ENCODE data around the gene SHB.

The SHB gene

GRCh38 chr9:38059233-38059936 lies 9.6 kb downstream of the SHB start:
- Histone ChIP-seq H3K4me1 (ENCODE audit: control insufficient read depth in 2 of 2, insufficient read depth in 1 of 2, low read depth in 1 of 2, low read length in 2 of 2) (peaks cover 4 to 7% of the 10 kb centered on the region in 2 donors), H3K4me2 (ENCODE audit: insufficient read depth, low read length, poor library complexity, severe bottlenecking) (no peak overlapping the region), H3K27me3 (ENCODE audit: control insufficient read depth in 3 of 3, insufficient read depth in 3 of 3, low read depth in 1 of 3, low read length in 3 of 3) (no peaks in the 10 kb centered on the region), H3K18ac (ENCODE audit: low read length) (no peak overlapping the region), H3K9ac (ENCODE audit: low read depth, low read length, poor library complexity) (no peak overlapping the region), H3K4me3 (ENCODE audit: low read length in 2 of 2) (no peak overlapping the region), H2AFZ (ENCODE audit: low read length) (no peak overlapping the region), H3K23ac (ENCODE audit: low read depth, low read length, poor library complexity) (no peak overlapping the region), H3K4ac (ENCODE audit: low read length) (no peak overlapping the region), H3K14ac (ENCODE audit: low read length) (no peak overlapping the region), H2BK12ac (ENCODE audit: low read length) (no peak overlapping the region), H3K36me3 (replicated peaks in 1 of 2; ENCODE audit: control insufficient read depth in 2 of 2, insufficient read depth in 2 of 2, low read length in 2 of 2) (no peaks in the 10 kb centered on the region), H3K79me1 (ENCODE audit: low read depth, low read length) (no peaks in the 10 kb centered on the region), H3K9me3 (replicated peaks in 1 of 2; ENCODE audit: control insufficient read depth in 2 of 2, insufficient read depth in 1 of 2, low read depth in 1 of 2, low read length in 2 of 2) (no peaks in the 10 kb centered on the region), H2BK5ac (ENCODE audit: low read length) (no peak overlapping the region), H2BK120ac (ENCODE audit: low read depth, low read length) (no peak overlapping the region), H3K27ac (replicated peaks; ENCODE audit: low read length) (no peak overlapping the region), H2AK5ac (ENCODE audit: low read depth, low read length) (no peak overlapping the region), H4K8ac (ENCODE audit: low read depth, low read length) (no peak overlapping the region), H4K91ac (ENCODE audit: low read depth, low read length, poor library complexity) (no peak overlapping the region), H2BK15ac (ENCODE audit: low read length) (no peak overlapping the region)
- WGBS, 2 donors (ENCODE audit: extremely low coverage in 2 of 2, insufficient read length in 2 of 2, insufficient replicate concordance in 1 of 2) = no CpG with 5 or more reads among the region's 14 CpGs
- no peak for DNase-seq (ENCODE audit: low spot score)

GRCh38 chr9:38058452-38059232 lies 10.4 kb downstream of the SHB start:
- H3K9me3 ChIP-seq (replicated peaks in 1 of 2; ENCODE audit: control insufficient read depth in 2 of 2, insufficient read depth in 1 of 2, low read depth in 1 of 2, low read length in 2 of 2) = no peaks in the 10 kb centered on the region
- no peak overlapping the region for H2AK5ac ChIP-seq (ENCODE audit: low read depth, low read length)
- no peak overlapping the region for H3K18ac ChIP-seq (ENCODE audit: low read length)
- H3K4me2 ChIP-seq (ENCODE audit: insufficient read depth, low read length, poor library complexity, severe bottlenecking) = no peak overlapping the region
- H2BK15ac ChIP-seq (ENCODE audit: low read length) = no peak overlapping the region
- no peak overlapping the region for H4K8ac ChIP-seq (ENCODE audit: low read depth, low read length)
- H3K14ac ChIP-seq (ENCODE audit: low read length) = no peak overlapping the region
- H2AFZ ChIP-seq (ENCODE audit: low read length) = no peak overlapping the region
- H3K9ac ChIP-seq (ENCODE audit: low read depth, low read length, poor library complexity) = no peak overlapping the region
- no peak overlapping the region for H3K4ac ChIP-seq (ENCODE audit: low read length)
- no peak overlapping the region for H2BK120ac ChIP-seq (ENCODE audit: low read depth, low read length)
- H3K36me3 ChIP-seq (replicated peaks in 1 of 2; ENCODE audit: control insufficient read depth in 2 of 2, insufficient read depth in 2 of 2, low read length in 2 of 2) = no peaks in the 10 kb centered on the region
- H3K27me3 ChIP-seq (ENCODE audit: control insufficient read depth in 3 of 3, insufficient read depth in 3 of 3, low read depth in 1 of 3, low read length in 3 of 3) = no peaks in the 10 kb centered on the region
- no peaks in the 10 kb centered on the region for H3K79me1 ChIP-seq (ENCODE audit: low read depth, low read length)
- peak overlapping the region; percentile 15 for H3K23ac ChIP-seq (ENCODE audit: low read depth, low read length, poor library complexity)
- no peak for DNase-seq (ENCODE audit: low spot score)
- H3K4me1 ChIP-seq (ENCODE audit: control insufficient read depth in 2 of 2, insufficient read depth in 1 of 2, low read depth in 1 of 2, low read length in 2 of 2) = peaks cover 4 to 7% of the 10 kb centered on the region in 2 donors
- H3K27ac ChIP-seq (replicated peaks; ENCODE audit: low read length) = no peak overlapping the region
- H2BK12ac ChIP-seq (ENCODE audit: low read length) = no peak overlapping the region
- no peak overlapping the region for H4K91ac ChIP-seq (ENCODE audit: low read depth, low read length, poor library complexity)
- WGBS, 2 donors (ENCODE audit: extremely low coverage in 2 of 2, insufficient read length in 2 of 2, insufficient replicate concordance in 1 of 2) = no CpG with 5 or more reads among the region's 13 CpGs
- no peak overlapping the region for H3K4me3 ChIP-seq (ENCODE audit: low read length in 2 of 2)
- no peak overlapping the region for H2BK5ac ChIP-seq (ENCODE audit: low read length)

- Histone ChIP-seq H2BK5ac (ENCODE audit: low read length) (no peak overlapping the region), H3K9me3 (replicated peaks in 1 of 2; ENCODE audit: control insufficient read depth in 2 of 2, insufficient read depth in 1 of 2, low read depth in 1 of 2, low read length in 2 of 2) (no peaks in the 10 kb centered on the region), H3K4me3 (ENCODE audit: low read length in 2 of 2) (no peak overlapping the region), H4K91ac (ENCODE audit: low read depth, low read length, poor library complexity) (no peak overlapping the region), H2AK5ac (ENCODE audit: low read depth, low read length) (no peak overlapping the region), H2AFZ (ENCODE audit: low read length) (no peak overlapping the region), H2BK15ac (ENCODE audit: low read length) (no peak overlapping the region), H3K36me3 (replicated peaks in 1 of 2; ENCODE audit: control insufficient read depth in 2 of 2, insufficient read depth in 2 of 2, low read length in 2 of 2) (no peaks in the 10 kb centered on the region), H3K14ac (ENCODE audit: low read length) (no peak overlapping the region), H2BK120ac (ENCODE audit: low read depth, low read length) (no peak overlapping the region), H2BK12ac (ENCODE audit: low read length) (no peak overlapping the region), H3K4me2 (ENCODE audit: insufficient read depth, low read length, poor library complexity, severe bottlenecking) (no peak overlapping the region), H4K8ac (ENCODE audit: low read depth, low read length) (no peak overlapping the region), H3K27me3 (ENCODE audit: control insufficient read depth in 3 of 3, insufficient read depth in 3 of 3, low read depth in 1 of 3, low read length in 3 of 3) (no peaks in the 10 kb centered on the region), H3K4me1 (ENCODE audit: control insufficient read depth in 2 of 2, insufficient read depth in 1 of 2, low read depth in 1 of 2, low read length in 2 of 2) (peaks cover 0 to 4% of the 10 kb centered on the region in 2 donors), H3K23ac (ENCODE audit: low read depth, low read length, poor library complexity) (no peak overlapping the region), H3K4ac (ENCODE audit: low read length) (no peak overlapping the region), H3K9ac (ENCODE audit: low read depth, low read length, poor library complexity) (no peak overlapping the region), H3K79me1 (ENCODE audit: low read depth, low read length) (no peaks in the 10 kb centered on the region), H3K27ac (replicated peaks; ENCODE audit: low read length) (no peak overlapping the region), H3K18ac (ENCODE audit: low read length) (no peak overlapping the region)
- no peak for DNase-seq (ENCODE audit: low spot score)
- no CpG with 5 or more reads among the region's 7 CpGs for WGBS, 2 donors (ENCODE audit: extremely low coverage in 2 of 2, insufficient read length in 2 of 2, insufficient replicate concordance in 1 of 2)
Measured at GRCh38 chr9:38057416-38058195, 11.4 kb downstream of the SHB start.

DNA sequence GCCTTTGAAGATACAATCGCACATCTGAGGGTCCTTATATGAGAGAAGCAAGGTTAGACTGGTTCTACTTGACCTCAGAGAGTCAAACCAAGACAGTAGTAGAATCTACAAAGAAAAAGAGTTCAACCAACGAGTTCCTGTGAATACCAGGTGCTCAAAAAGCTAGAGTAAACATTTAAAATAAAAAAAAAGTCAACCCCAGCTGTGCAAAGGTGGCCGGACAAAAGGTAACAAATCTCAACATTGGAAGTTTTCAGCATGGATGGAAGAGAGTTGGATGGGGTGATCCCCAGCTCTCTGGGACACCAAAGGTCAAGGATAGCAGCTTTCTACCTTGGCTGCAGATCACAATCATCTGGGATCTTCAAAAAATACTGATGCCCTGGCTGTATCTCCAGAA lies 14.4 kb downstream of the SHB start:
- H3K27ac ChIP-seq (replicated peaks; ENCODE audit: low read length) = no peak overlapping the region

More for the DNA sequence above, 14.4 kb downstream of the SHB start:
- Histone ChIP-seq H3K36me3 (replicated peaks in 1 of 2; ENCODE audit: control insufficient read depth in 2 of 2, insufficient read depth in 2 of 2, low read length in 2 of 2) (no peaks in the 10 kb centered on the region), H2AK5ac (ENCODE audit: low read depth, low read length) (no peak overlapping the region), H2BK120ac (ENCODE audit: low read depth, low read length) (no peak overlapping the region), H3K9ac (ENCODE audit: low read depth, low read length, poor library complexity) (no peak overlapping the region), H3K14ac (ENCODE audit: low read length) (no peak overlapping the region), H3K4me1 (ENCODE audit: control insufficient read depth in 2 of 2, insufficient read depth in 1 of 2, low read depth in 1 of 2, low read length in 2 of 2) (peaks cover 0 to 4% of the 10 kb centered on the region in 2 donors), H2AFZ (ENCODE audit: low read length) (no peak overlapping the region), H3K4me3 (ENCODE audit: low read length in 2 of 2) (no peak overlapping the region), H3K4ac (ENCODE audit: low read length) (no peak overlapping the region), H2BK12ac (ENCODE audit: low read length) (no peak overlapping the region), H3K18ac (ENCODE audit: low read length) (no peak overlapping the region), H2BK15ac (ENCODE audit: low read length) (no peak overlapping the region), H4K8ac (ENCODE audit: low read depth, low read length) (no peak overlapping the region), H3K9me3 (replicated peaks in 1 of 2; ENCODE audit: control insufficient read depth in 2 of 2, insufficient read depth in 1 of 2, low read depth in 1 of 2, low read length in 2 of 2) (no peaks in the 10 kb centered on the region), H3K27me3 (ENCODE audit: control insufficient read depth in 3 of 3, insufficient read depth in 3 of 3, low read depth in 1 of 3, low read length in 3 of 3) (no peaks in the 10 kb centered on the region), H3K4me2 (ENCODE audit: insufficient read depth, low read length, poor library complexity, severe bottlenecking) (no peak overlapping the region), H3K79me1 (ENCODE audit: low read depth, low read length) (no peaks in the 10 kb centered on the region), H2BK5ac (ENCODE audit: low read length) (no peak overlapping the region), H3K23ac (ENCODE audit: low read depth, low read length, poor library complexity) (no peak overlapping the region), H4K91ac (ENCODE audit: low read depth, low read length, poor library complexity) (no peak overlapping the region)
- WGBS, 2 donors (ENCODE audit: extremely low coverage in 2 of 2, insufficient read length in 2 of 2, insufficient replicate concordance in 1 of 2) = no CpG with 5 or more reads among the region's 3 CpGs
- no peak for DNase-seq (ENCODE audit: low spot score)
